Fibroblast of pulmonary artery (primary cell): Measurements from ENCODE around the gene CBLIF.

Source experiments
- DNase-seq: peaks from one replicate; pipeline ENCODE4 v3.0.0-alpha.2; 2010; ENCODE audit warnings: low read depth
- H3K4me3 ChIP-seq: replicated peaks from 2 replicates; pipeline ENCODE4 v1.5.1; 2011; ENCODE audit warnings: low read depth, mild to moderate bottlenecking, control low read depth, low read length, moderate library complexity
- TF ChIP-seq, protein P1 (sequence below): IDR thresholded peaks from 2 replicates; pipeline ENCODE4 v1.5.1; 2011; ENCODE audit warnings: mild to moderate bottlenecking, control low read depth, low read length, inconsistent platforms; ENCODE audit errors: missing control alignments

CBLIF gene

DNA sequence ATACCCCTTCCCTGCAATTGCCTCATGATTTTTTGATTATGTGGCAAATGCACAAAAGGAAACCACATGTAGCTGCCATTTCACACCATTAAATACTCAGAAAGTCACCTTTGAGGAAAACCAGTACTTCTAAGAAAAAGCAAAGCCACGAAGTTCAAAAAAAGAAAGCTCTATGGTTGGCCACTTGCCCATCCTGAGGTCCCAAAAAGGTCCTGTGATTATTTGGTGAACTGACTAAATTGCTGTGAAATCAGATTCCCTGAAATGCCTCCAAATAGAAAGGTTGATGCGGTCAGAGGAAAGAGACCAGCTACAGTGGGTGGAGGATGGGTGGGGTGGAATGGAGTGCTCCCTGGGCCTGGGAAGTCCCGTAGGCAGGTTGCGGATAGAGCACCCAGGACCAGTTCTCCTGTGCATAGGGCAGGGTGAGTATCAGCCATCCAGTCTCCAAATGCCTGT, 61.6 kb downstream of the CBLIF start:
- no peak for DNase-seq
- TF ChIP-seq, protein P1, sequence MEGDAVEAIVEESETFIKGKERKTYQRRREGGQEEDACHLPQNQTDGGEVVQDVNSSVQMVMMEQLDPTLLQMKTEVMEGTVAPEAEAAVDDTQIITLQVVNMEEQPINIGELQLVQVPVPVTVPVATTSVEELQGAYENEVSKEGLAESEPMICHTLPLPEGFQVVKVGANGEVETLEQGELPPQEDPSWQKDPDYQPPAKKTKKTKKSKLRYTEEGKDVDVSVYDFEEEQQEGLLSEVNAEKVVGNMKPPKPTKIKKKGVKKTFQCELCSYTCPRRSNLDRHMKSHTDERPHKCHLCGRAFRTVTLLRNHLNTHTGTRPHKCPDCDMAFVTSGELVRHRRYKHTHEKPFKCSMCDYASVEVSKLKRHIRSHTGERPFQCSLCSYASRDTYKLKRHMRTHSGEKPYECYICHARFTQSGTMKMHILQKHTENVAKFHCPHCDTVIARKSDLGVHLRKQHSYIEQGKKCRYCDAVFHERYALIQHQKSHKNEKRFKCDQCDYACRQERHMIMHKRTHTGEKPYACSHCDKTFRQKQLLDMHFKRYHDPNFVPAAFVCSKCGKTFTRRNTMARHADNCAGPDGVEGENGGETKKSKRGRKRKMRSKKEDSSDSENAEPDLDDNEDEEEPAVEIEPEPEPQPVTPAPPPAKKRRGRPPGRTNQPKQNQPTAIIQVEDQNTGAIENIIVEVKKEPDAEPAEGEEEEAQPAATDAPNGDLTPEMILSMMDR, result no peak
- no peak overlapping the region for H3K4me3 ChIP-seq

DNA sequence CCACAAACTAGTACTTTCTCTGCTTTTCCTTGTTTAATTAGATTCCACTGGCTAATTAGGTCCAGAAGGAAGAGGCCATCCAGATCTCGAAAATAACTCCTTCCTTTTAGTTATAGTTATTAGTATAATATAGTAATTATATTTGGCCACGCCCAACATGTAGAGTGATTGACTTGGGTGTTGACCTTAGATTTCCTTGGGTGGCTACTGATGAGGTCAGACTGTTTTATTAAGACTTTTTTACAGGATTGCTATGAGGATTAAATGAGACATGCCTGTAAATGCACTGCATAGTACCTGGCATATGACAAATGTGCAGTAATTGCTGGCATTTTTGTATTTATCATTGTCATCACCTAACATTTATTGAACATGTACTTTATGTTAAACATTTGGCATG, 63.2 kb downstream of the CBLIF start:
- H3K4me3 ChIP-seq, result no peak overlapping the region
- DNase-seq, result no peak
- TF ChIP-seq, protein P1, result no peak

DNA sequence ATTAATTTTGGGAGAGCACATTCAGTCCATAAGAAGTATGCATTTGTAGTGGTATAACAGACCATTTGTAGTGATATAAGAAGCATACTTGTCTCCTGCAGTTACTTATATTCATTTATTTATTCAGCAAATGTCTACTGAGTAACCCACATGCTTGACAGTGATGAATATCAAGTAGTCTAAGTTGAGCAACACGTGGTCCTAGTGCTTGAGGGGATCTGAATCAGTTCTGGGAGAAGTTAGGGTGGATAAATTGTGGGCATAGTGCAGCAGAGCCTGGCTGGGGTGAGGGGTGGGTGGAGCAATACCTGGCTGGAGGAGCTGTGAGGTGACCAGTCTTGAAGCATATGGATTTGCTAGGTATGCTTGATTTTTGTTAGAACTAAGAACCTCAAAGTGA, 65.8 kb downstream of the CBLIF start:
- TF ChIP-seq, protein P1, result no peak
- no peak for DNase-seq
- H3K4me3 ChIP-seq, result no peak overlapping the region
